ENCODE results near the gene PTGDR. TPM values are rescaled to one million over a fixed set of nuclear protein-coding genes. Genes with fewer than 3 reads are reported as not detected.

Gene PTGDR
- total RNA-seq, 4 donors from 2014 or later = 0.23 to 2.0 (median 1.1) TPM

DNA sequence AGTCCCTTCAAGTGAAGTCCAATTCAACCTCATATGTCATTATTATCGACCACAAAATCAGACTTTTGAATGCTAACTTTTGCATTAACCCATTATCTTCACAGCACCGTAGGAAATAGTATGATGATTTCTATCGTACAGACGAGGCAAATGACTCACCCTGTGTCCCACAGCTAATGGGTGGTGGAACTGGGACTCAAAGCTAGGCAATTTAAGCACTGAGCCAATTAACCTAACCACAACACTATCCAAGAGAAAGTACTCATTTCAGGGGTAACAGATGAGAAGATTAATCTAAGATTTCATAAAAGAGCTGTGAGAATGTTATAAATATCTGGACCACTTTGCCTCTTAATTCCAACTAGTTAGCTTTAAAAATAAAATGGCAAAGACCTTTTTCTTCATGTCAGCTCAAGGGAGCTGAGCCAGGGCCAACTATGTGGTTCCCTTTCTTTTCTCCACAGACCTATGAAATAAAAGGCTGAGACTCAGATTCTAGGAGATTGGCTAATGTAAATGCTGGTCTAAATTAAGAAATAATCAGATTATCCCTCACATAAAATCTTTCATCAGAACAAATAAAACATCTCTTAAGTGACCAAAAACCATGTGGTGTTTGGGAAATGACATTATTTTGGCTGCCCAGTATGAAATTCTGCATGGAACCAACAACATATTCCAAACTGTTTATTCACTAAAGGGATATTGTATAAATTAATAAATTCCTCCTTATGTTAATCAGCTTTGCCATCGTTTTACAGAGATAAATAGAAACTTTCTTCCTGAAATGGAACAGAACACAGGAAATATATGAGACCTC, 51.5 kb downstream of the PTGDR start:
- peaks cover 17% of the 10 kb centered on the region for H3K27me3 ChIP-seq
- DNase-seq (ENCODE audit: low spot score in 2 of 2) = no peak
- H3K9me3 ChIP-seq = peaks cover 5% of the 10 kb centered on the region
- WGBS = 63% methylated on average over 5 of the region's 5 CpGs
- no peaks in the 10 kb centered on the region for H3K36me3 ChIP-seq
- no peak for TF ChIP-seq POLR2AphosphoS5 (IDR thresholded peaks at IDR 0.05)
- no peak for TF ChIP-seq EP300 (IDR thresholded peaks at IDR 0.05)
- TF ChIP-seq, protein P1, sequence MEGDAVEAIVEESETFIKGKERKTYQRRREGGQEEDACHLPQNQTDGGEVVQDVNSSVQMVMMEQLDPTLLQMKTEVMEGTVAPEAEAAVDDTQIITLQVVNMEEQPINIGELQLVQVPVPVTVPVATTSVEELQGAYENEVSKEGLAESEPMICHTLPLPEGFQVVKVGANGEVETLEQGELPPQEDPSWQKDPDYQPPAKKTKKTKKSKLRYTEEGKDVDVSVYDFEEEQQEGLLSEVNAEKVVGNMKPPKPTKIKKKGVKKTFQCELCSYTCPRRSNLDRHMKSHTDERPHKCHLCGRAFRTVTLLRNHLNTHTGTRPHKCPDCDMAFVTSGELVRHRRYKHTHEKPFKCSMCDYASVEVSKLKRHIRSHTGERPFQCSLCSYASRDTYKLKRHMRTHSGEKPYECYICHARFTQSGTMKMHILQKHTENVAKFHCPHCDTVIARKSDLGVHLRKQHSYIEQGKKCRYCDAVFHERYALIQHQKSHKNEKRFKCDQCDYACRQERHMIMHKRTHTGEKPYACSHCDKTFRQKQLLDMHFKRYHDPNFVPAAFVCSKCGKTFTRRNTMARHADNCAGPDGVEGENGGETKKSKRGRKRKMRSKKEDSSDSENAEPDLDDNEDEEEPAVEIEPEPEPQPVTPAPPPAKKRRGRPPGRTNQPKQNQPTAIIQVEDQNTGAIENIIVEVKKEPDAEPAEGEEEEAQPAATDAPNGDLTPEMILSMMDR (IDR thresholded peaks at IDR 0.05) = no peak
- TF ChIP-seq POLR2A (IDR thresholded peaks at IDR 0.05) = no peak
- H3K4me1 ChIP-seq = peaks cover 10% of the 10 kb centered on the region
- no peak overlapping the region for H3K4me3 ChIP-seq
- no peak overlapping the region for H3K27ac ChIP-seq

DNA sequence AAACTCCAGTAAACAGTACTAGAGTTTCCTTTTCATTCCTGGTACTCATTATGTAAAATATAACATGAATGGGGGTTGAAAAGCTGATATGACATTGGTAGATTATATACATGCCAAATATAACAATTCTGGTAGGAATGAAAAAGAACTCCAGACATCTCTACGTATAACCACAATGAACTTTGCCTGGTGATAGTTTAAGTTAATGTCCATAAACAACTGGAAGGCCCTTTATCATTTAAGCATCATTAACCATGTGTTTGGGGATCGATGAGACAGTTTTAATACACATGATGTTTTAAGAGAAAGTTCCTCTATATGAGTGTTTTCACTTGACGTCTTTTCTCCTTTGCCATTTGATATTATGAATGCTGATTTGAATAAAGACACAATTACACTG, 52.4 kb downstream of the PTGDR start:
- H3K4me1 ChIP-seq = peaks cover 2% of the 10 kb centered on the region
- no peak overlapping the region for H3K4me3 ChIP-seq
- no peaks in the 10 kb centered on the region for H3K36me3 ChIP-seq
- no peak for TF ChIP-seq EP300 (IDR thresholded peaks at IDR 0.05)
- no peak for TF ChIP-seq POLR2AphosphoS5 (IDR thresholded peaks at IDR 0.05)
- no peak for TF ChIP-seq POLR2A (IDR thresholded peaks at IDR 0.05)
- TF ChIP-seq, protein P1 (IDR thresholded peaks at IDR 0.05) = no peak
- H3K9me3 ChIP-seq = peaks cover 5% of the 10 kb centered on the region
- DNase-seq (ENCODE audit: low spot score in 2 of 2) = no peak
- 94% methylated on average over 3 of the region's 3 CpGs for WGBS
- peaks cover 8% of the 10 kb centered on the region for H3K27me3 ChIP-seq
- no peak overlapping the region for H3K27ac ChIP-seq

DNA sequence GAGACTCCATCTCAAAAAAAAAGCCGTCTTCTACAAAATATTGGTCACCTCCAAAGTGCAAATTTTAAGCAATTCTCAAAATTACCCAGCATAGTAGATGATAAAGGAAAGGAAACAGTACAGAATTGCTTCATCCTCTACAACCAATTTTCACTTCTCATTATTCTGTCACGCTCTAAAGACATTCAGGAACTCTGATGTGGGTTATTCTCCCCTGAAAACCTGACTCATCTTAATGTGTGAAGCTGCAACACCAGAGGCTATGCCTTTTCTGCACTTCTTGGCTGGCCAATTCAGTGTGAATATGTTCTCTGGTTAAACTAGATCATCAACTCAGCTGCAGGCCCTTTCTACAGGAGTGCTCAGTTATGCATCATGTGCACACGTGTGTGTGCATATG, 57.6 kb downstream of the PTGDR start:
- 59% methylated on average over 3 of the region's 3 CpGs for WGBS
- Histone ChIP-seq H3K27ac (no peak overlapping the region), H3K27me3 (no peaks in the 10 kb centered on the region), H3K36me3 (no peaks in the 10 kb centered on the region), H3K4me1 (peaks cover 11% of the 10 kb centered on the region), H3K9me3 (peaks cover 5% of the 10 kb centered on the region), H3K4me3 (no peak overlapping the region)
- TF ChIP-seq, protein P1 (IDR thresholded peaks at IDR 0.05) = no peak
- TF ChIP-seq POLR2A (IDR thresholded peaks at IDR 0.05) = no peak
- no peak for TF ChIP-seq EP300 (IDR thresholded peaks at IDR 0.05)
- DNase-seq (ENCODE audit: low spot score in 2 of 2) = no peak

DNA sequence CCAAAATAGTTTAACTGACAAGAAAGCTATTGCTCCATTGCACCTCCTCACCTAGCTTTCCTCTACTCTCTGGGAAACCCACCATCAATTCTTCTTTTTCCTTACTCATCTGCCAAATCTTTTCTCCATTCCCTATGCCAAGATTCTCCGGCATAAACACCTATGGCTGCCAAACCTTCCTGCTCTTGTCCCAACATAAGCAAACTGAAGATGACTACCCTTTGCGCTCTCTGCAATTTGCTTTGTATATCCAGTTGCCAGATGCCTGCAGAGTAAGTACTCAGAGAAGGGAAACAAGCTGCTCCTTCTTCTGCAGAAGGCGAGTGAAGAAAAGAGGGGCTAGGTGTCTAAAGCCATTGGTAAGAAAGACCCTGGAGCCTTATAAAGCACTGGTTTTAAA, 58.1 kb downstream of the PTGDR start:
- TF ChIP-seq POLR2A (IDR thresholded peaks at IDR 0.05) (no peak), EP300 (IDR thresholded peaks at IDR 0.05) (no peak), POLR2AphosphoS5 (IDR thresholded peaks at IDR 0.05) (no peak)
- TF ChIP-seq, protein P1 (IDR thresholded peaks at IDR 0.05) = no peak
- H3K27ac ChIP-seq = no peak overlapping the region
- H3K4me3 ChIP-seq = no peak overlapping the region
- H3K27me3 ChIP-seq = no peaks in the 10 kb centered on the region
- peaks cover 5% of the 10 kb centered on the region for H3K9me3 ChIP-seq
- H3K4me1 ChIP-seq = peaks cover 11% of the 10 kb centered on the region
- H3K36me3 ChIP-seq = no peaks in the 10 kb centered on the region
- no peak for DNase-seq (ENCODE audit: low spot score in 2 of 2)
- 56% methylated on average over 3 of the region's 3 CpGs for WGBS

Other genes starting within 250 kb of the PTGDR start
- gene NID2, start 198.6 kb upstream of the PTGDR start, total RNA-seq = 1 to 10 TPM; 1.0 to 4.3 (median 2.6) TPM
- 1 to 10 TPM in 1 of 4 donors, under 1 TPM in 3; 0.49 to 1.0 (median 0.68) TPM for gene PTGER2, start 46.6 kb downstream of the PTGDR start, total RNA-seq